Sigmoid colon (tissue), 7 donors: ENCODE results near the gene ATXN1. TPM values are rescaled to one million over a fixed set of nuclear protein-coding genes. Genes with fewer than 3 reads are reported as not detected.

Experiments used
- DNase-seq: peaks from one replicate; pipeline ENCODE4 v3.0.0-alpha.2; 2019
- H3K27ac ChIP-seq, 4 donors: fragments of 200-600 bp; sonication (generic); one replicate each; pipeline ENCODE4 v1.5.1; 2016 to 2019; ENCODE audit warnings: mild to moderate bottlenecking in 1 of 4
- H3K27me3 ChIP-seq, 3 donors: fragments of 200-600 bp; sonication (generic); one replicate each; pipeline ENCODE4 v1.5.1; 2019; ENCODE audit warnings: mild to moderate bottlenecking in 1 of 3
- H3K36me3 ChIP-seq, 4 donors: fragments of 200-600 bp; sonication (generic); one replicate each; pipeline ENCODE4 v1.5.1; 2016 to 2019
- H3K4me1 ChIP-seq, 4 donors: fragments of 200-600 bp; sonication (generic); one replicate each; pipeline ENCODE4 v1.5.1; 2017 to 2019
- H3K4me3 ChIP-seq, 4 donors: fragments of 200-600 bp; sonication (generic); one replicate each; pipeline ENCODE4 v1.5.1; 2017 to 2019; ENCODE audit warnings: mild to moderate bottlenecking in 2 of 4, moderate library complexity in 1 of 4
- H3K9me3 ChIP-seq, 4 donors: fragments of 200-600 bp in 3 of 4; sonication (generic) in 3 of 4; one replicate each; pipeline versions ENCODE4 v1.5.1 to v1.6.1; 2013 to 2019
- EP300 ChIP-seq, 4 donors: sonication (generic); formaldehyde crosslinking; IDR thresholded peaks; one replicate each; pipeline ENCODE4 v1.6.1; 2017; ENCODE audit warnings: antibody characterized with exemption in 4 of 4
- POLR2A ChIP-seq, 2 donors: fragments of 450-650 bp; IDR thresholded peaks; one replicate each; pipeline ENCODE4 v1.6.1; 2016; ENCODE audit warnings: antibody characterized with exemption in 2 of 2, mild to moderate bottlenecking in 2 of 2, moderate library complexity in 2 of 2
- POLR2AphosphoS5 ChIP-seq, 4 donors: sonication (generic); formaldehyde crosslinking; IDR thresholded peaks; one replicate each; pipeline ENCODE4 v1.6.1; 2017; ENCODE audit warnings: antibody characterized with exemption in 4 of 4
- WGBS, 2 donors: extraction: QIAGEN DNeasy Blood & Tissue Kit; methylation state at CpG; one replicate each; pipeline ENCODE4 v1.1.7; 2013; 5-methylcytosine and 5-hydroxymethylcytosine counted together
- intact Hi-C: fragments of 100-400 bp; cut with DNase I; formaldehyde crosslinking; loops from one replicate; pipeline ENCODE4 v1.15.1; 2023
- polyA plus RNA-seq, 3 donors: library from polyadenylated mRNA; stranded (reverse); fragments of 200-250 nt; gene quantifications; one replicate each; pipeline ENCODE4 v1.2.3, GENCODE V29; 2013
- total RNA-seq, 4 donors: library from RNA; depleted of rRNA; stranded (reverse); fragments of >200 nt; gene quantifications; one replicate each; pipeline ENCODE4 v1.1.0, GENCODE V29; 2016
- TF ChIP-seq, protein P1 (sequence below), 4 experiments: fragments of 450-650 bp in 3 of 4; fragments of 200-600 bp in 1 of 4; IDR thresholded peaks; one replicate each; pipeline ENCODE4 v1.5.1; 2016 to 2019; ENCODE audit warnings: antibody characterized with exemption in 4 of 4, mild to moderate bottlenecking in 3 of 4, moderate library complexity in 2 of 4
- donor health status: healthy with polysubstance abuse.
- donor health status: Bipolar disorder and iron deficiency.
- donor health status: healthy.

ATXN1 gene
- total and polyA plus RNA-seq, 7 donors, result 4.8 to 95.3 (median 37.7) TPM

DNA sequence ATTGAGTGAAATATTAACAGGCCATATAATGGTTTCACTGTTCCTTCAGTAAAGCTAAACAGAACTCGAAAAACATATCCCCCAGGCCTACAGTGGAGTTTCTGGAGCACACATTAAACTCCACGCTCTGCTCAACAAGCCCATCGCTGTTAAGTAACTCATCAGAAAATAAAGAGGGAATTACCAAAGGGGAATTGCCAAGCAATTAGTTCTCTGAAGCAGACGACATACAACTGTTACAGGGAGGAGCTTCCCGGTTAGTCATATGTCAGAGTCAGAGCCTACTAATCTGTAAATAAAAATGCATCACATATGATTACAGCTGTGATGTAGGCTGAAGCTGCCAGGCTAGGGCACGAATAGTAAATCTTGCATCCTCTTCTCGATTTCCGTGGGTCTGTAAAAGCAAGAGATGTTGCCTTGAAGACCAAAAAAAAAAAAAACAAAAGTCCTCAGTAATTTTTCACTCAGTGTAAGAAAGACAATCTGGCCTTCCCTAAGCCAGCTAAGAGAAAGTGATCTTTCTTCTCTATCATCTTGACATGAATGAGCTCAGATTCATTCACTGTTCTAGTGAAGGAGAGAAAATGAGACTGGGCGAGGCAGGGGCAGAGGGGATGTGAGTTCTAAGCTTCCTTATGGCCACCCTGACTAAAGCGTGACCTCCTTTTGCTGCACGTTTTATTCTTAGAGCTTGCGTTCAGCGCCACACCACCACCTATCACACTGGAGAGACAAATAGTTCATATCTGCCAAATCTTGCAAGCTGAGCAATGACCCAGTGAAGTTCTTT is 13.8 kb downstream of the ATXN1 start:
- Histone ChIP-seq H3K36me3 (no peaks in the 10 kb centered on the region), H3K27me3 (no peaks in the 10 kb centered on the region), H3K9me3 (no peaks in the 10 kb centered on the region), H3K4me3 (no peak overlapping the region), H3K27ac (peak overlapping the region; percentile 15 to 70 (median 63)), H3K4me1 (peaks cover 0 to 57% (median 47%) of the 10 kb centered on the region in 4 donors)
- DNase-seq, result no peak
- intact Hi-C loops, result no loop called here
- TF ChIP-seq EP300 (IDR thresholded peaks at IDR 0.05) (no peak), POLR2AphosphoS5 (IDR thresholded peaks at IDR 0.05) (no peak), POLR2A (IDR thresholded peaks at IDR 0.05) (no peak)
- TF ChIP-seq, protein P1, sequence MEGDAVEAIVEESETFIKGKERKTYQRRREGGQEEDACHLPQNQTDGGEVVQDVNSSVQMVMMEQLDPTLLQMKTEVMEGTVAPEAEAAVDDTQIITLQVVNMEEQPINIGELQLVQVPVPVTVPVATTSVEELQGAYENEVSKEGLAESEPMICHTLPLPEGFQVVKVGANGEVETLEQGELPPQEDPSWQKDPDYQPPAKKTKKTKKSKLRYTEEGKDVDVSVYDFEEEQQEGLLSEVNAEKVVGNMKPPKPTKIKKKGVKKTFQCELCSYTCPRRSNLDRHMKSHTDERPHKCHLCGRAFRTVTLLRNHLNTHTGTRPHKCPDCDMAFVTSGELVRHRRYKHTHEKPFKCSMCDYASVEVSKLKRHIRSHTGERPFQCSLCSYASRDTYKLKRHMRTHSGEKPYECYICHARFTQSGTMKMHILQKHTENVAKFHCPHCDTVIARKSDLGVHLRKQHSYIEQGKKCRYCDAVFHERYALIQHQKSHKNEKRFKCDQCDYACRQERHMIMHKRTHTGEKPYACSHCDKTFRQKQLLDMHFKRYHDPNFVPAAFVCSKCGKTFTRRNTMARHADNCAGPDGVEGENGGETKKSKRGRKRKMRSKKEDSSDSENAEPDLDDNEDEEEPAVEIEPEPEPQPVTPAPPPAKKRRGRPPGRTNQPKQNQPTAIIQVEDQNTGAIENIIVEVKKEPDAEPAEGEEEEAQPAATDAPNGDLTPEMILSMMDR (IDR thresholded peaks at IDR 0.05), result no peak
- WGBS, 2 donors, result 17 to 54% methylated on average over 13 of the region's 13 CpGs

DNA sequence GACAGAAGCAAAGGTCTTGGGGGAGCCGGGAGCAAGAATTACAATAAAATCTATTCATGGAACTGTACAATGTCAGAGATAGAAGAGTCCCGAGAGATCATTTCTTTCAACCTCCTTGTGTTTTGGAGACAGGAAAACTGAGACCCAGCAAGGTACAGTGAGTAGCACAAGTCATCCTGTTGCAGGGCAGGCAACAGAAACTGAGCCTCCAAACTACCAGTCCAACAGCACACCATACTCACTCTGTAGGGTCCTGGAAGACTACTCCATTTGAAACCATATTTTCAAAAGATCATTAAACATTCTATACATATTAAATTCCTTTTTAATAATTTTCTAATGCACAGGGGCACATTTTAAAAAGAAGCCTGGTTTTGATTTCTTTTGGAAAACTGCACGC is 14.4 kb downstream of the ATXN1 start:
- H3K27ac ChIP-seq, result peak overlapping the region in 3 of 4 donors; percentile 60 to 70 (median 66)
- intact Hi-C loops, result no loop called here
- peaks cover 0 to 57% (median 48%) of the 10 kb centered on the region in 4 donors for H3K4me1 ChIP-seq
- no peak for TF ChIP-seq POLR2AphosphoS5 (IDR thresholded peaks at IDR 0.05)
- TF ChIP-seq EP300 (IDR thresholded peaks at IDR 0.05), result no peak
- no peak for TF ChIP-seq POLR2A (IDR thresholded peaks at IDR 0.05)
- TF ChIP-seq, protein P1 (IDR thresholded peaks at IDR 0.05), result no peak
- no peak overlapping the region for H3K4me3 ChIP-seq
- WGBS, 2 donors, result 31 to 70% methylated on average over 3 of the region's 3 CpGs
- H3K9me3 ChIP-seq, result no peaks in the 10 kb centered on the region
- no peak for DNase-seq
- no peaks in the 10 kb centered on the region for H3K36me3 ChIP-seq
- no peaks in the 10 kb centered on the region for H3K27me3 ChIP-seq

DNA sequence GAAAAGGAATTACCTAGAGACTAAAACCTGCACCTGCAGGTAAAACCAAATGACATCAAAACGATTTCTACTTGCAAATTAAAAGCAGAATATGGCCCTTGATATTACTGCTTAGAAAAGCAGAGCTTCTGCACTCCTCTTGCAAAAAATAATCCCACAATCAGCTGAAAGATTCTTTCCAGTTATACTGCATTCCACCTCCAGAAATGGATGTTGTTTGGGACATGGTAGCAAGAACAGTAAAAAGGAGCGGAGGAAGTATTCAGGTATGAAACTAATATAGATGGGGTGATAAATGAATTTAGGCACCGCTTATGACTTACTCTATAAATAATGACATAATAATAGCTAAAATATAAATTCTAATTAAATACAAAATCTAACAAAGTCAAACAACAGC is 14.9 kb downstream of the ATXN1 start:
- Histone ChIP-seq H3K27ac (peak overlapping the region in 2 of 4 donors; percentile 66 to 70), H3K9me3 (no peaks in the 10 kb centered on the region), H3K27me3 (no peaks in the 10 kb centered on the region), H3K4me1 (peaks cover 0 to 59% (median 51%) of the 10 kb centered on the region in 4 donors), H3K4me3 (no peak overlapping the region), H3K36me3 (no peaks in the 10 kb centered on the region)
- intact Hi-C loops, result no loop called here
- no peak for DNase-seq
- whole genome bisulfite sequencing, 2 donors, result 66 to 69% methylated on average over 3 of the region's 3 CpGs
- TF ChIP-seq, protein P1 (IDR thresholded peaks at IDR 0.05), result no peak
- no peak for TF ChIP-seq POLR2A (IDR thresholded peaks at IDR 0.05)
- no peak for TF ChIP-seq EP300 (IDR thresholded peaks at IDR 0.05)

DNA sequence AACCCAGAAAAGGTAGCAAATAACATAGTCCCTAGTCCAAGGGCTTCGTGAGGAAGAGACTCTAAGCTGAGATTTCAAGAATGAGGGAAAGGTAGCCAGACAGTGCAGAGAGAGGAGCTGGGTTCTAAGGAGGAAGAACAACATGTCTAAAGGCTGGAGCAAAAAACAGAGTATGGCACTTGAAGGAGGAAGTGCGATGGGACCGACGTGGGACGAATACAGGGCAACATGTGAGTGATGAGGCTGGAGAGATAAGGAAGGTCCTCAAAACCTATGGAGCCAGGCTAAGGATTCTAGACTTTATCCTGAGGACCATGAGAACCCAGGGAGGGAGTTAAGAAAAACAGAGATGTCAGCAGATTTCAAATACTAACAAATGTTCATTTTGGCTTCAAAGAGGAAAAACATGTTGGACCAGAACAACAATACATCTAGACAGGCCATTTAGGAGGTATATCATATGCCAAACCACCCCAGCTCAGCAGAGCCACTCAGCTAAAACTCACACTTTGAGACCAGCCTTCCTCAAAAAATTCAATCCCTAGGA is 17.5 kb downstream of the ATXN1 start:
- WGBS, 2 donors, result 89 to 91% methylated on average over 5 of the region's 5 CpGs
- TF ChIP-seq POLR2AphosphoS5 (IDR thresholded peaks at IDR 0.05) (no peak), EP300 (IDR thresholded peaks at IDR 0.05) (no peak), POLR2A (IDR thresholded peaks at IDR 0.05) (no peak)
- TF ChIP-seq, protein P1 (IDR thresholded peaks at IDR 0.05), result no peak
- Histone ChIP-seq H3K27ac (no peak overlapping the region), H3K4me1 (peaks cover 0 to 86% (median 74%) of the 10 kb centered on the region in 4 donors), H3K9me3 (no peaks in the 10 kb centered on the region), H3K4me3 (no peak overlapping the region), H3K27me3 (no peaks in the 10 kb centered on the region), H3K36me3 (no peaks in the 10 kb centered on the region)
- intact Hi-C loops, result no loop called here
- DNase-seq, result no peak
